Esophagus (tissue), 2 donors: ENCODE data around the gene ABI3. TPM values are rescaled to one million over a fixed set of nuclear protein-coding genes. Genes with fewer than 3 reads are reported as not detected.
"Not testable (repeated sequence)": the region's sequence is repeated elsewhere in the genome, so short reads cannot be mapped to it uniquely, and the experiment has no call there.

Experiments used
- H3K27ac ChIP-seq, 2 donors: one replicate each; pipeline ENCODE4 v1.5.1; 2013; ENCODE audit warnings: low read depth in 2 of 2, mild to moderate bottlenecking in 2 of 2, inconsistent platforms in 1 of 2, low read length in 1 of 2, moderate library complexity in 1 of 2
- H3K27me3 ChIP-seq, 2 donors: one replicate each; pipeline ENCODE4 v1.6.1; 2013; ENCODE audit warnings: low read length in 2 of 2, control low read depth in 1 of 2, mild to moderate bottlenecking in 1 of 2; ENCODE audit not compliant: insufficient read depth in 2 of 2, control insufficient read depth in 1 of 2
- H3K36me3 ChIP-seq, 2 donors: one replicate each; pipeline ENCODE4 v1.6.1; 2013; ENCODE audit warnings: low read length in 1 of 2; ENCODE audit not compliant: control insufficient read depth in 2 of 2, insufficient read depth in 2 of 2
- H3K4me1 ChIP-seq, 2 donors: one replicate each; pipeline ENCODE4 v1.6.1; 2013; ENCODE audit warnings: low read length in 1 of 2; ENCODE audit not compliant: control insufficient read depth in 2 of 2, insufficient read depth in 2 of 2
- H3K4me3 ChIP-seq, 2 donors: one replicate each; pipeline ENCODE4 v1.5.1; 2013; ENCODE audit warnings: low read length in 2 of 2, mild to moderate bottlenecking in 2 of 2, low read depth in 1 of 2, moderate library complexity in 1 of 2
- H3K9me3 ChIP-seq, 2 donors: one replicate each; pipeline ENCODE4 v1.6.1; 2013; ENCODE audit warnings: mild to moderate bottlenecking in 2 of 2, low read depth in 1 of 2, low read length in 1 of 2, moderate library complexity in 1 of 2; ENCODE audit not compliant: control insufficient read depth in 2 of 2, insufficient read depth in 1 of 2
- WGBS, 2 donors: extraction: QIAGEN DNeasy Blood & Tissue Kit; methylation state at CpG; one replicate each; pipeline ENCODE4 v1.1.7; 2013; 5-methylcytosine and 5-hydroxymethylcytosine counted together
- polyA plus RNA-seq, 2 donors: library from polyadenylated mRNA; stranded (reverse); fragments of 200-250 nt; gene quantifications; one replicate each; pipeline ENCODE4 v1.2.3, GENCODE V29; 2013
- donor health status: healthy with polysubstance abuse.
- donor health status: Bipolar disorder and iron deficiency.

ABI3 gene
- polyA plus RNA-seq, 2 donors: 2.4 to 4.1 TPM

DNA sequence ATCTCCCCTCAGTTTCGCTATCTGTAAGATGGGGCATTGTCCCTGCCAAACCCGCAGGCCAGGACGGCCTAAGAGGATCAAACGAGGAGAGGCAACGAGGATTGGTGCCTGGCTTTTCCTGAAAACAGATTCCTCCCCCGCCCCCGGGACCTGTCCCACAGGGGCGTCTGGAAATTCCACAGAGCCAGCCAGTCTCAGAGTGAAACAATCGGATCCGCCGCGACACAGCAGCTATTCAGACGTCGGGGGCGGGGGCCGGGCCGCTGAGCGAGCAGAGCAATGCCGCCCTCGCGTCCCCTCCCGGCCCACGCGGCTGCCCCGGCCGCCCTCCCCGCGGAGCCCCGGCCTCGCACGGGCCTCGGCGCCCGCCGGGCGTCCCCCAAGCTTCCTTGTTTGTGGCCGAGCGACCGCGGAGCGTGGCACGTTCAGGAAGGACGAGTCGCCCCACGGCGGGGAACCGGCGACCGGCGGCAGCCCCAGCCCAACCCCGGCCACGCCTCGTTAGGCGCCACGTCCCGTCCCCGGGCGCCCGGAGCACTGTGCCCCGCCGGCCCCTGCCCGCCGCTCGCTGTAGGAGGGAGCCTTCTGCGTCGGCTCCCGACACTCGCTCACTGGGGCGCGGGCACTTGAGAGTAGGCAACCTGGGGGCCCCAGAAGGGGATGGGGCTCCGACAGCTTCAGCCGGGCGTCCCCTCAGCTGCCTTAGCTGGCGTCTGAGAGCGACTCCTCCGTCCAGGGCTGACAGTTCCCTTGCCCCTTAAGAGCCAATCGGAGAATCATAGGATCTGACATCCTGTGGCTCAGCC, 49.7 kb downstream of the ABI3 start:
- Histone ChIP-seq H3K9me3 (no peaks in the 10 kb centered on the region), H3K27ac (peak overlapping the region in 1 of 2 donors; percentile 35), H3K4me1 (peaks cover 0 to 2% of the 10 kb centered on the region in 2 donors), H3K36me3 (no peaks in the 10 kb centered on the region), H3K4me3 (peak overlapping the region; percentile 47 to 72), H3K27me3 (no peaks in the 10 kb centered on the region)
- WGBS, 2 donors: 1% methylated on average over 76 to 77 of the region's 77 CpGs

DNA sequence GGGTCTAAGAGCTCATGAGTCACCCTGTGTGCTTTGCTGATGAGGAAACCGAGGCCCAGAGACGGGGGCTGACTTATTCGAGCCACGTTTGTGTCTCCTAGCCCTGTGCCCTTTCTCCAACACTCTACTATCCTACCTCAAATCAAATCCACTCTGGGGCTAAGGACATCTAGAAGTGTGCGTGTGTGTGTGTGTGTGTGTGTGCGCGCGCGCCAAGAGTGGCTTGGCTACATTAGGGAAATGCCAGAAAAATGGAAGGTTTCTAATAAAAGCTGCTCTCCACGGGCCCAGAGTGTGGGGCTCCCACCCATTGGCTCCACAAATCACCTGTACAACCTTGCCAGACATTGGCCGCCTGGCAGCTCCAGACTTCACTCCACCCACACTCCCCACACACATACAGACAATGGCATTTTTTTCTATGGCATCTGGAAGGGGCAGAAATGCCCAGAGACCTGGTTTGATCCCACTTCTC, 50.3 kb downstream of the ABI3 start:
- Histone ChIP-seq H3K27me3 (no peaks in the 10 kb centered on the region), H3K27ac (peak overlapping the region in 1 of 2 donors; percentile 28), H3K9me3 (no peaks in the 10 kb centered on the region), H3K4me1 (peaks cover 0 to 2% of the 10 kb centered on the region in 2 donors), H3K36me3 (no peaks in the 10 kb centered on the region), H3K4me3 (peak overlapping the region; percentile 47 to 72)
- WGBS, 2 donors: 37 to 56% methylated on average over 11 of the region's 11 CpGs

DNA sequence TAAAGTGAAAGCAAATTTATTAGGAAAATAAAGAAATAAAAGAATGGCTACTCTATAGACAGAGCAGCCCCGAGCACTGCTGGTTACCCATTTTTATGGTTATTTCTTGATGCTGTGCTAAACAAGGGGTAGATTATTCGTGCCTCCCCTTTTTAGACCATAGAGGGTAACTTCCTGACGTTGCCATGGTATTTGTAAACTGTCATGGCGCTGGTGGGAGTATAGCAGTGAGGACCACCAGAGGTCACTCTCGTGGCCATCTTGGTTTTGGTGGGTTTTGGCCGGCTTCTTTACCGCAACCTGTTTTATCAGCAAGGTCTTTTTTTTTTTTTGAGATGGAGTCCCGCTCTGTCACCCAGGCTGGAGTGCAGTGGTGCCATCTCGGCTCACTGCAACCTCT, 51.0 kb downstream of the ABI3 start:
- WGBS, 2 donors: 91% methylated on average over 9 of the region's 9 CpGs

DNA sequence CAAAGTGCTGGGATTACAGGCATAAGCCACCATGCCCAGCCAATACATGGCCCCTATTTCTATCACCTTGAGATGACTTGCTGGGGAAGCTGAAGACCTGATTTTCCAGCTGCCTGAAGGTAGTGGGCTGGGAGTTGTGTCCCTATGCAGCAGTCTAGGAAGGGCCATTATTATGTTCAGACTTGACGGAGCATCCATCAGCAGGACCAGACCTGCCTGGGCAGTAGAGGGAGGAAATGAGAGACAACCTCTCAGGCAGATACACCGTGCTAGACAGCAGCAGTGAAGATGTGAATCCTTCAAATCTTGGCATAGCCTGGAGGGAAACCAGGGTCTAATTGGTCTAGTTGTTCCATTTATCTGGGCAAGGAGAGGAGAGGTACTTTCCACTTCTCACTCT, 55.7 kb downstream of the ABI3 start:
- Histone ChIP-seq H3K9me3 (no peaks in the 10 kb centered on the region), H3K27ac (no peak overlapping the region), H3K36me3 (no peaks in the 10 kb centered on the region), H3K4me1 (no peaks in the 10 kb centered on the region), H3K27me3 (no peaks in the 10 kb centered on the region), H3K4me3 (no peak overlapping the region)
- 55 to 69% methylated on average over 2 of the region's 2 CpGs for WGBS, 2 donors

More for the DNA sequence above, 51.0 kb downstream of the ABI3 start:
- H3K4me1 ChIP-seq, H3K27me3 ChIP-seq, H3K27ac ChIP-seq, H3K36me3 ChIP-seq, H3K4me3 ChIP-seq, H3K9me3 ChIP-seq: not testable (repeated sequence)

DNA sequence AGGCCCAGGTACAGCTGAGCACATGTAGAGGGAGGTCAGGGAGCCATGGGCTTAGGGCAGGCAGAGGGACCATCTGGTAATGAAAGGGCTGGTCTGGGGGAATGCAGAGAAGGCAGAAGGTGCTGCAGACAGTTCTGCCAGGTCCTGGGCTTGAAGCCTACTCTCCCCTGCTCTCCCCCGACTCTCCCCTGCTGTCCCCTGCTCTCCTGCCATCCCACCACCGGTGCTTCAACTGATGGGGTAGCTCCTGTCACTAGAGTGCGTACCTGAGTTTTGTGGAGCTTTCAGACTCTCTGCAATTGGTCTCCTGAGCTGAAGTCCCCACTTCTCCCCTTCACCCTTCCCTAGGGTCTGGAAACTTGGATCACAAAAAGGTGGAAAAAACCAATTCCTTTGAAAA, 57.4 kb downstream of the ABI3 start:
- WGBS, 2 donors: 70 to 80% methylated on average over 3 of the region's 3 CpGs
- H3K27ac ChIP-seq: no peak overlapping the region
- H3K36me3 ChIP-seq: no peaks in the 10 kb centered on the region
- no peaks in the 10 kb centered on the region for H3K27me3 ChIP-seq
- H3K4me3 ChIP-seq: no peak overlapping the region
- H3K4me1 ChIP-seq: no peaks in the 10 kb centered on the region
- no peaks in the 10 kb centered on the region for H3K9me3 ChIP-seq

DNA sequence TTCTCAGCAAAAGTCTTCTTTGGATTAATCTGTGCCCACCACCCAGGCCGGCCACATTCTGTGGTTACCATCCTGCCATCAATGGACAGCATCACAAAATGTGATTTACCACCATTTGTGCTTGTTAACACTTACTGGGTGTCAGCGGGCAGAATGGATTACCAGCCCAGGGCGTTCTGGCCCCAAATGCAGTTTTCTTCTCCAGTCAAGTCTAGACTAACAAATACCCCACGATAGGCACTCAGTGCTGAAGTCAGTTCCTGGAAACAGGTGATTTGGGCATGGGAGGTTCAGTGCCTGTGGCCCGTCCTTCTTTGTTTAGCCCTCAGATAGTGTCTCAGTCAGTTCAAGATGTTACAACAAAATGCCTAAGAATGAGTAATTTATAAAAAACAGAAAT, 58.8 kb downstream of the ABI3 start:
- H3K27ac ChIP-seq: no peak overlapping the region
- H3K4me3 ChIP-seq: no peak overlapping the region
- no peaks in the 10 kb centered on the region for H3K9me3 ChIP-seq
- H3K4me1 ChIP-seq: no peaks in the 10 kb centered on the region
- H3K36me3 ChIP-seq: no peaks in the 10 kb centered on the region
- H3K27me3 ChIP-seq: no peaks in the 10 kb centered on the region
- 76 to 79% methylated on average over 5 of the region's 5 CpGs for WGBS, 2 donors

Other genes starting within 250 kb of the ABI3 start
- gene GIP, start 242.1 kb upstream of the ABI3 start, polyA plus RNA-seq: not detected
- gene IGF2BP1, start 213.3 kb upstream of the ABI3 start, polyA plus RNA-seq: under 1 TPM in 1 of 2 donors, not detected in 1; 0.01 TPM
- gene B4GALNT2, start 77.9 kb upstream of the ABI3 start, polyA plus RNA-seq: under 1 TPM; 0.02 to 0.06 TPM
- 1 to 10 TPM in 1 of 2 donors, under 1 TPM in 1; 0.86 to 1.3 TPM for gene GNGT2, start 133 bp upstream of the ABI3 start, polyA plus RNA-seq
- under 1 TPM; 0.05 to 0.06 TPM for gene PHOSPHO1, start 20.1 kb downstream of the ABI3 start, polyA plus RNA-seq
- 10 to 100 TPM in 1 of 2 donors, 1 to 10 TPM in 1; 6.5 to 18.5 TPM for gene ZNF652, start 151.5 kb downstream of the ABI3 start, polyA plus RNA-seq
- 100 to 1,000 TPM in 1 of 2 donors, 10 to 100 TPM in 1; 53.6 to 164 TPM for gene PHB1, start 204.2 kb downstream of the ABI3 start, polyA plus RNA-seq